GM15510 (cell line): ENCODE results near the gene DOCK3.

Source experiments
- POLR2A ChIP-seq: IDR thresholded peaks from 3 replicates; pipeline ENCODE4 v1.6.1; 2011; ENCODE audit warnings: borderline replicate concordance; ENCODE audit not compliant: insufficient read length; ENCODE audit errors: extremely low read depth

The DOCK3 gene

GRCh38 chr3:50658831-50659230 is 15.9 kb upstream of the DOCK3 start:
- no peak for TF ChIP-seq POLR2A

- no peak for TF ChIP-seq POLR2A
These were observed 14.3 kb upstream of the DOCK3 start for GRCh38 chr3:50660386-50660785.

DNA sequence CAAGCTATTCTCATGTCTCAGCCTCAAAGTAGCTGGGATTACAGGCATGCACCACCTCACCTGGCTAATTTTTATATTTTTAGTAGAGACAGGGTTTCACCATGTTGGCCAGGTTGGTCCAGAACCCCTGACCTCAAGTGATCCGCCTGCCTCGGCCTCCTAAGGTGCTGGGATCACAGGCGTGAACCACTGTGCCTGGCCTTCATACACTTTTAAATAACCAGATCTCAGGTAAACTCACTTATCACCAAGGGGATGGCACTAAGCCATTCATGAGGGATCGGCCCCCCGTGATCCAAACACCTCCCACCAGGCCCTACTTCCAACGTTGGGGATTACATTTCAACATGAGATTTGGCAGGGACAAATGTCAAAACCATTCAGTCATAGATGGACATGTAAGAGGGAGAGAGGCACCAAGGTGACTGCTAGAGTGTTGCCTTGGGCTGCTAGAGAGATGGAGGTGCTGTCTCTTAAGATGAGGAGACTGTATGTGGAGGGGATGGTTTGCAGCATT is 13.3 kb upstream of the DOCK3 start:
- TF ChIP-seq POLR2A = no peak

- TF ChIP-seq POLR2A = no peak
These were observed 12.3 kb upstream of the DOCK3 start for GRCh38 chr3:50662408-50662807.

GRCh38 chr3:50665081-50665840 is 9.5 kb upstream of the DOCK3 start:
- no peak for TF ChIP-seq POLR2A

DNA sequence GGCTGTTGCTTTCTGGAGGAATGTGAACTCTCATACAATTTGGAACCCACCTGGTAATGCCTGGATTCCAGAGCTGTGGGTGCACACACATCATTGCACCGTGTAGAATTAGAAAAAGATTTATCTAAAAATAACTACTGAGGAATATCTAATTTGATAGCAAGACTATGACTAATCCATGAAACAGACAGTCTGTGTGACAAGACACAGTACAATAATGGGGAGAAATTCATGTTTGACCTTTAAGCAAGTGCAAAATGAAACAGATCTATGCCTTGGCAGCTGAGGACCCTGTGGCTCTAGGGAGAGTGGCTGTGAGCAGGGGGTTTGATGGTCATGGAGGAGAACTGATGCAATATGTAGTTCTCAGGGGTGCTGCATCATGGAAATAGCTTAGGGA is 7.9 kb upstream of the DOCK3 start:
- no peak for TF ChIP-seq POLR2A

DNA sequence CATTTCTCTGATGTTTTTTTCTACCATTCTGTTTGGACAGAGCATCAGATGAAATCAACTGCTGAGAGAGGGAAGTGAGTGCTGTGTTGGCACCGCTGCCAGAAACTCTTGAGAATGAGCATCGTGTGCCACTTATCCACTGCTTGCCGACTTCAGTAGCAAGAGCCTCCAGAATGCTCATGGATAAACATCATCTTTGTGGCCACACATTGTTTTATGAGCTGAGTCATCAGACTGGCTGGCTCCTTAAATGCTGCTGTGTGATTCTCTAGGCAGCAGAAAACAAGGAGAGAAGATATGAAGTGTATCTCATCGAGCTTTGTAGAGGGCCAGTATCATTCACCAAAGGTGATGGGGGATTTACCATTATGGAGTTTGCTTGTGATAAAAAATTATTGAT is 3.4 kb upstream of the DOCK3 start:
- TF ChIP-seq POLR2A = no peak

DNA sequence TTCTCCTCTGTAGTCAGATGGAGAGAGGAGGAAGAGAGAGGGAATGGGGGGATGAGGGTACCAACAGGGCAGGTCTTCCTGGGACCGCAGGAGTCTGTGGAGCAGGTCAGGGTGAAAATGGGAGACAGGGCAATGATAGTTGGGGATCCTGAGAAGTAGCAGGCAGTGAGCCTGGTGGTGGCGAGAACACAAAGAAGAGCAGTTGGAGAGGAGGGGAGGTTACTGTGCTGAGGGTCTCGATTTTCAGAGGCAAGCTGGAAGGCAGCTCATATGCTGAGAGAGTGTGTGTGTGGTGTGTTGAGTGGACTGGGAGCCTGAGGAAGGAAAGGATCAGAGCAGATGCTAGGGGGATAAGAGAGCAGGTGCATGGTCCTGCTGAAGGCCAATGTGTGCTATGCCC is 2.1 kb upstream of the DOCK3 start:
- TF ChIP-seq POLR2A = no peak

- no peak for TF ChIP-seq POLR2A
These were observed 796 bp upstream of the DOCK3 start for GRCh38 chr3:50673931-50674330.

DNA sequence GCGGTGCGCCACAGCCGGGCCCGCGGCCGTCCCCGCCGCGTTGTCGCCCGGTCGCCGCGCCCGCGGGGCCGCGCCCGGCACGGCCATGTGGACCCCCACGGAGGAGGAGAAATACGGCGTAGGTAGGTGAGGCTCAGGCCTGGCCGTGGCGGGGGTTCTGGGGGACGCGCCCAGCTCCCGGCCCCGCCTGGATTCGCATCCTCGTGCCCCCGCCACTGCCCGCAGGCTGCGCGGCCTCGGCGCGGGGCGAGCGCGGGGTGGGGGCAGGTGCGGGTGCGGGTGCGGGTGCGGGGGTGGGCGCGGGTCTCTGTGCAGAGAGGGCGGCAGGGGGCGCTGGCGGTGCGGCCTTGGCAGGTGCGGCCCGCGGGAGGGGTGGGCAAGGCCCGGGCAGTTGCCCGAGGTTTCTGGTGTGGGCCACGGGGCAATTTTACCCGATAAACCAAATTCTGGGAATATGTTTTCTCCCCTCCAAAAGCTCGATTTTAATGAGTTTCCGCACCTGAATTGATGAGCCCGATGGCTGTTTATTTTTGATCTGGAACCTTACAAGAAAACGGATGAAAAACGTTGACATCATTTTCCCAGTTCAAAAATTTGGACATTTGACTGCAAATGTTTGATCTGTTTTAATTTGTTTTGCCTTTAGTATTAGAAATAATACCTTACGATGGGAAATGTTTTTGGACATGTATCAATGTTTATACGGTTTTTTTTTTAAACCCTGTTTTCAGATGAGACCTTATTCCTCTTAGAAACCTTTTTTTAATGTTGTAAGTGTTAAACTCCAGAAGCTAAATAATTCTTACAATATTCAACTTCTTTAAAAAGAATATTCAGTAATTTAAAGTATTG is 678 bp downstream of the DOCK3 start:
- no peak for TF ChIP-seq POLR2A

GRCh38 chr3:50676031-50676705 is 1.4 kb downstream of the DOCK3 start:
- TF ChIP-seq POLR2A = no peak

DNA sequence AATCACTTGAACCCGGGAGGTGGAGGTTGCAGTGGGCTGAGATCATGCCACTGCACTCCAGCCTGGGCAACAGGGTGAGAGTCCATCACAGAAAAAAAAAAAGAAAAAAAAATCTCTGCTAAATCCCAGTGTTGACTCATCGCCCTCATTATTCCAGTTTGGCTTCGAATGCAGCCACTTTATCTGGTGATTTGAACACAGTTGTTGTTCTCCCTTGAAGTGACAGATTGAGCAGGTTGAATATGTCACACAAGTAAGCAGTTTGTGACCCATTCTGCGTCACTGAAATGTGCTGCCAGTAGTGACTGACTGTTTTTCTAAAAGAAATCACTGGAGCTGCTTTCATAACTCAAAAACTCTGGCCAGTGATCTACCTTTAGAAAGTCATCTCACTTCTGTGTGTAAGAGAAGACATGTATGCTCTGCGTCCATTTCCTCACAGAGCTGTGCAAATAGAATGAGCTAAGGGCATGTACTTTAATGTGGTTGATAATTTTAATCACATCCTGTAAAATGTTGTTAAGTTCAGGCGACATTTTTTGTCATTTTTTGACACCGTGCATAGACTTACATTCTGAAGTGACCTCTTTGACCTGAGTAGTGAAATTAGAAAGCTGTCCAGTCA is 12.5 kb downstream of the DOCK3 start:
- no peak for TF ChIP-seq POLR2A

DNA sequence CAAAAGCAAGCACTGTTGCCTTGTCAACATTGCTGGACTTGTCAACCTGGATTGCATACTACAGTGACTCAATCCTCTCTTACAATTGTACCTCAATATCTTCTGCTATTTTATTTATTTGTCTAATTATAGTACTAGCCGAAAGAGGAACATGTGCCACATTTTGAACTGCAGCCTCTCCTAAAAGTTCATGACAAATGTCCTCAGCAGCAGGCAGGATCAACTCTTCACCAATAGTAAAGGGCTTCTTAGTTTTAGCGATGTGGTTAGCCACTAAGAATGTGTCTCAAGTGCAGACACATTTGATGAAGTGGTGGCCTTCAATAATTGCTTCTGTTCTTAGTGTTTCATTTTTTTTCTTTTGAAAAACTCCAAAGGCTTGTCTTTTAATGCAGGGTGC is 13.2 kb downstream of the DOCK3 start:
- TF ChIP-seq POLR2A = no peak

GRCh38 chr3:50689558-50689957 is 14.8 kb downstream of the DOCK3 start:
- no peak for TF ChIP-seq POLR2A

DNA sequence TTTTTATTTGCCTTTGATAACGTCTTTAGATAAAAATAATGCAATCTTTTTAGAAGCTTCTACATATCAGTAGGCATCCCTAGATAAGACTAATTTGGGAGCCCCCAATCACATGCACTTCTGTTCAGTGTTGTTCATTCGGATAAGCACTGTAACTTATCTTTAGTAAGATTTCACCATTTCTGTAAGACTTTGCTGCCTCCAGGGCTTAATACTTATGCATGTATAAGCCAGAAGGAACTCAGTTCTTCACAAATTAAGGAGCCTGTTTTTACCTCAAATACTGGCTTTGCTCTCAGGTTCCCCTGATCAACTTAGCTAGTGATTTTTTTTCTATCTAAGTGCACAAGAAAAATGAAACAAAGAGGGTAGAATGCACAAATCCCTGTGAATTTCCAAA is 20.3 kb downstream of the DOCK3 start:
- TF ChIP-seq POLR2A = no peak
